Calu3 (cell line): ENCODE data around the gene NSD1. TPM values are rescaled to one million over a fixed set of nuclear protein-coding genes. Genes with fewer than 3 reads are reported as not detected.

ENCODE experiments used
- BruUV-seq: library from RNA; stranded (reverse); fragments of 400-500 nt; replicated peaks from 2 replicates; lab custom pipeline; 2021; lab: Mats Ljungman, UMichigan
- CTCF ChIA-PET: fragments of 300-600 bp; sonication (Branson Sonifier 250); formaldehyde crosslinking; loops from one replicate; lab custom pipeline; 2022; ENCODE audit warnings: antibody characterized with exemption; lab: Charles Lee
- DNase-seq: peaks from one replicate; pipeline ENCODE4 v3.0.0; 2022
- H3K27ac Mint-ChIP-seq: one replicate; pipeline ENCODE4 v1.8.0; 2022; ENCODE audit warnings: mixed read lengths; ENCODE audit not compliant: unreplicated experiment
- H3K27me3 Mint-ChIP-seq: one replicate; pipeline ENCODE4 v1.8.0; 2022; ENCODE audit warnings: mixed read lengths; ENCODE audit not compliant: unreplicated experiment
- H3K36me3 Mint-ChIP-seq: one replicate; pipeline ENCODE4 v1.8.0; 2022; ENCODE audit warnings: mild to moderate bottlenecking, moderate library complexity, mixed read lengths; ENCODE audit not compliant: insufficient read depth, unreplicated experiment
- H3K4me1 Mint-ChIP-seq: one replicate; pipeline ENCODE4 v1.8.0; 2022; ENCODE audit warnings: mild to moderate bottlenecking, low read depth, mixed read lengths; ENCODE audit not compliant: unreplicated experiment
- H3K4me3 Mint-ChIP-seq: one replicate; pipeline ENCODE4 v1.8.0; 2022; ENCODE audit warnings: mild to moderate bottlenecking, low read depth, moderate library complexity, mixed read lengths; ENCODE audit not compliant: unreplicated experiment
- H3K9me3 Mint-ChIP-seq: one replicate; pipeline ENCODE4 v1.8.0; 2022; ENCODE audit warnings: low read depth, mixed read lengths; ENCODE audit not compliant: unreplicated experiment
- intact Hi-C: fragments of 100-400 bp; cut with micrococcal nuclease; formaldehyde crosslinking; loops from one replicate; pipeline ENCODE4 v1.10.0; 2022; ENCODE audit not compliant: unreplicated experiment
- total RNA-seq: library from RNA; stranded (reverse); gene quantifications from 2 replicates; pipeline ENCODE4 v1.2.3, GENCODE V29; 2022
- TF ChIP-seq, protein P1 (sequence below): fragments of 200-600 bp; IDR thresholded peaks from one replicate; pipeline ENCODE4 v1.8.0; 2022; ENCODE audit warnings: antibody characterized with exemption; ENCODE audit not compliant: unreplicated experiment

NSD1 gene
- total RNA-seq, 1 experiment from 2014 or later = 61.4 TPM

- Mint-ChIP-seq H3K27ac (peak within 1 kb of the TSS; percentile 90), H3K27me3 (no peaks in the 10 kb centered on the region), H3K36me3 (peaks cover 45% of the 10 kb centered on the region), H3K9me3 (no peaks in the 10 kb centered on the region), H3K4me1 (peaks cover 42% of the 10 kb centered on the region), H3K4me3 (peak within 1 kb of the TSS; percentile 96)
- intact Hi-C loops = no loop called here
- TF ChIP-seq, protein P1, sequence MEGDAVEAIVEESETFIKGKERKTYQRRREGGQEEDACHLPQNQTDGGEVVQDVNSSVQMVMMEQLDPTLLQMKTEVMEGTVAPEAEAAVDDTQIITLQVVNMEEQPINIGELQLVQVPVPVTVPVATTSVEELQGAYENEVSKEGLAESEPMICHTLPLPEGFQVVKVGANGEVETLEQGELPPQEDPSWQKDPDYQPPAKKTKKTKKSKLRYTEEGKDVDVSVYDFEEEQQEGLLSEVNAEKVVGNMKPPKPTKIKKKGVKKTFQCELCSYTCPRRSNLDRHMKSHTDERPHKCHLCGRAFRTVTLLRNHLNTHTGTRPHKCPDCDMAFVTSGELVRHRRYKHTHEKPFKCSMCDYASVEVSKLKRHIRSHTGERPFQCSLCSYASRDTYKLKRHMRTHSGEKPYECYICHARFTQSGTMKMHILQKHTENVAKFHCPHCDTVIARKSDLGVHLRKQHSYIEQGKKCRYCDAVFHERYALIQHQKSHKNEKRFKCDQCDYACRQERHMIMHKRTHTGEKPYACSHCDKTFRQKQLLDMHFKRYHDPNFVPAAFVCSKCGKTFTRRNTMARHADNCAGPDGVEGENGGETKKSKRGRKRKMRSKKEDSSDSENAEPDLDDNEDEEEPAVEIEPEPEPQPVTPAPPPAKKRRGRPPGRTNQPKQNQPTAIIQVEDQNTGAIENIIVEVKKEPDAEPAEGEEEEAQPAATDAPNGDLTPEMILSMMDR = peak; percentile 98
- BruUV-seq = no TSS peak
- CTCF ChIA-PET = interaction anchor here (0.6 to 3.4 kb wide), 26 partner anchors 9 to 426 kb away, joined by 3 to 73 read pairs (median 4); partner anchors contain the start of gene PDLIM7
- peak; percentile 99 for DNase-seq
Measured at GRCh38 chr5:177086654-177087397, 46.7 kb upstream of the NSD1 start, which contains the start of gene FGFR4. FGFR4 (plus strand) TSS chr5:177086915; CDS start chr5:177089603, 2,688 bp downstream.

DNA sequence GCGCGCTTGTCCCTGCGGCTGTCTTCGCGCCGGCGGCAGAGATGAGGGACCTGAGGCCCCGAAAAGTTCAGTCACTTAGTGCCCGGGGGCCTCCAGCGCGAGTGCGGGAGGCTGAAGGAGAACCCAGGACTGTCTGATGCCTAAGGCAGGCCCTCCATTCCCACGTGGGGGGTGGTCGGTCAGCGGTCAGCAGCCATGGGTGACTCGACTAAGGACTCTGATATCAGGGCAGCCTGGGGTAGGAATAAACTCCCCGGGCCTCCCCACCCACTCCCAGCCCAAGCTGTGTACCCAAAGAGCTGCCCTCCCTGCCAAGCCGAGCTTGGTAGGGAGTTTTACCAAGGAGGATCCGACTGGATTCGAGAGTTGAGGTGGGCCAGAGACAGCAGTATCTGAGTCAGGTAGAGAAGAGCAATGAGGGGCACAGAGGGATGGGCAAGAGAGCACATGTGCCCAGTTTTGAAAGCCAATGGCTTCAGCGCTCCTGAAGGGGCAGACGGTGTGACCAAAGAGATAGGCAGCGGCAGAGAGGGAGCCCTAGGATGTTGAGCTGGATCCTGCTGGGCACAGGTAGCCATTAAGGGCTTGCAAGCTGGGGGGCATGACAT is 46.1 kb upstream of the NSD1 start:
- H3K4me1 Mint-ChIP-seq = peaks cover 42% of the 10 kb centered on the region
- H3K36me3 Mint-ChIP-seq = peaks cover 50% of the 10 kb centered on the region
- H3K27ac Mint-ChIP-seq = peak overlapping the region; percentile 90
- no peaks in the 10 kb centered on the region for H3K9me3 Mint-ChIP-seq
- no peak for DNase-seq
- intact Hi-C loops = no loop called here
- CTCF ChIA-PET = interaction anchor here (0.6 to 3.4 kb wide), 21 partner anchors 11 to 427 kb away, joined by 3 to 73 read pairs (median 4); partner anchors contain the start of gene PDLIM7
- TSS peak; percentile 65 for BruUV-seq
- peak overlapping the region; percentile 96 for H3K4me3 Mint-ChIP-seq
- H3K27me3 Mint-ChIP-seq = no peaks in the 10 kb centered on the region
- TF ChIP-seq, protein P1 = no peak

DNA sequence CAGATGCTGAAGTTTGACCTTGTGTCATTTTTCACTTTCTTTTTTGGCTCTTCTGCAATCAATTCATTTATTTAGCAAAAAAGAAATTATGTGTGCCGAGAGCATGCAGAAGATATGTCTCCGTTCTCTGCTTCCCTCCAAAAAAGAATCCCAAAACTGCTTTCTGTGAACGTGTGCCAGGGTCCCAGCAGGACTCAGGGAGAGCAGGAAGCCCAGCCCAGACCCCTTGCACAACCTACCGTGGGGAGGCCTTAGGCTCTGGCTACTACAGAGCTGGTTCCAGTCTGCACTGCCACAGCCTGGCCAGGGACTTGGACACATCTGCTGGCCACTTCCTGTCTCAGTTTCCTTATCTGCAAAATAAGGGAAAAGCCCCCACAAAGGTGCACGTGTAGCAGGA is 44.4 kb upstream of the NSD1 start:
- Mint-ChIP-seq H3K27ac (peak overlapping the region; percentile 90), H3K27me3 (no peaks in the 10 kb centered on the region), H3K9me3 (no peaks in the 10 kb centered on the region), H3K4me1 (peaks cover 44% of the 10 kb centered on the region), H3K36me3 (peaks cover 67% of the 10 kb centered on the region), H3K4me3 (peak overlapping the region; percentile 96)
- DNase-seq = no peak
- TF ChIP-seq, protein P1 = no peak
- CTCF ChIA-PET = interaction anchor here (0.8 to 1.6 kb wide), 2 partner anchors 18 to 23 kb away, joined by 3 to 5 read pairs; no protein-coding TSS in a partner anchor
- intact Hi-C loops = no loop called here
- no TSS peak for BruUV-seq

GRCh38 chr5:177089825-177090641 is 43.5 kb upstream of the NSD1 start:
- CTCF ChIA-PET = interaction anchor here (0.8 to 1.6 kb wide), 3 partner anchors 18 to 297 kb away, joined by 3 to 5 read pairs (median 5); no protein-coding TSS in a partner anchor
- no TSS peak for BruUV-seq
- H3K9me3 Mint-ChIP-seq = no peaks in the 10 kb centered on the region
- peaks cover 73% of the 10 kb centered on the region for H3K36me3 Mint-ChIP-seq
- no peaks in the 10 kb centered on the region for H3K27me3 Mint-ChIP-seq
- peak overlapping the region; percentile 90 for H3K27ac Mint-ChIP-seq
- no peak for DNase-seq
- peak overlapping the region; percentile 96 for H3K4me3 Mint-ChIP-seq
- intact Hi-C loops = no loop called here
- H3K4me1 Mint-ChIP-seq = peaks cover 53% of the 10 kb centered on the region
- TF ChIP-seq, protein P1 = no peak
